MCF 10A (cell line): Measurements from ENCODE around the gene DLL3. TPM values are rescaled to one million over a fixed set of nuclear protein-coding genes. Genes with fewer than 3 reads are reported as not detected.

Experiments used
- BruUV-seq: library from RNA; stranded (reverse); fragments of 400-500 nt; replicated peaks from 2 replicates; lab custom pipeline; 2021; lab: Mats Ljungman, UMichigan
- CTCF ChIA-PET: fragments of 300-600 bp; sonication (Branson Sonifier 250); formaldehyde crosslinking; extraction: SDS; loops from one replicate; lab custom pipeline; 2021; ENCODE audit warnings: antibody characterized with exemption, inconsistent platforms; lab: Yijun Ruan, JAX
- POLR2A ChIA-PET: fragments of 300-600, 350-650 bp; sonication (Branson Sonifier 250); formaldehyde crosslinking; extraction: SDS; loops from one replicate; lab custom pipeline; 2020; ENCODE audit warnings: antibody characterized with exemption, inconsistent platforms; lab: Yijun Ruan, JAX
- DNase-seq: peaks from one replicate; pipeline ENCODE4 v3.0.0-alpha.2; 2018; ENCODE audit not compliant: unreplicated experiment
- H3K27ac Mint-ChIP-seq: one replicate; pipeline ENCODE4 v1.8.0; 2022; ENCODE audit warnings: mild to moderate bottlenecking, low read depth, mixed read lengths; ENCODE audit not compliant: unreplicated experiment
- H3K27me3 Mint-ChIP-seq: one replicate; pipeline ENCODE4 v1.8.0; 2022; ENCODE audit warnings: mixed read lengths; ENCODE audit not compliant: insufficient read depth, unreplicated experiment
- H3K36me3 Mint-ChIP-seq: one replicate; pipeline ENCODE4 v1.8.0; 2022; ENCODE audit warnings: mild to moderate bottlenecking, moderate library complexity, mixed read lengths; ENCODE audit not compliant: insufficient read depth, unreplicated experiment
- H3K4me1 Mint-ChIP-seq: one replicate; pipeline ENCODE4 v1.8.0; 2022; ENCODE audit warnings: mixed read lengths; ENCODE audit not compliant: insufficient read depth, unreplicated experiment
- H3K4me3 Mint-ChIP-seq: one replicate; pipeline ENCODE4 v1.8.0; 2022; ENCODE audit warnings: mild to moderate bottlenecking, moderate library complexity, mixed read lengths; ENCODE audit not compliant: unreplicated experiment
- H3K9me3 Mint-ChIP-seq: one replicate; pipeline ENCODE4 v1.8.0; 2022; ENCODE audit warnings: mixed read lengths; ENCODE audit not compliant: unreplicated experiment
- CTCF ChIP-seq: fragments of 200-600 bp; IDR thresholded peaks from one replicate; pipeline ENCODE4 v1.8.0; 2022; ENCODE audit warnings: antibody characterized with exemption, mild to moderate bottlenecking; ENCODE audit not compliant: unreplicated experiment
- intact Hi-C: fragments of 100-400 bp; cut with micrococcal nuclease; formaldehyde crosslinking; loops from 2 replicates; pipeline ENCODE4 v1.14.1; 2022
- total RNA-seq: library from RNA; stranded (reverse); gene quantifications from 2 replicates; pipeline ENCODE4 v1.2.3, GENCODE V29; 2022

The DLL3 gene
- total RNA-seq, 1 experiment from 2014 or later, result 0.68 TPM

GRCh38 chr19:39518458-39518857 is 19.7 kb downstream of the DLL3 start:
- no peaks in the 10 kb centered on the region for H3K36me3 Mint-ChIP-seq
- POLR2A ChIA-PET, result interaction anchor here (0.9 kb wide), 1 partner anchor 38 kb away, joined by 3 read pairs; the partner anchor contains the start of gene TIMM50
- intact Hi-C loops, result no loop called here
- H3K27me3 Mint-ChIP-seq, result peaks cover 44% of the 10 kb centered on the region
- no peak overlapping the region for H3K27ac Mint-ChIP-seq
- H3K4me3 Mint-ChIP-seq, result no peak overlapping the region
- no peak for DNase-seq
- H3K9me3 Mint-ChIP-seq, result no peaks in the 10 kb centered on the region
- no TSS peak for BruUV-seq
- peaks cover 8% of the 10 kb centered on the region for H3K4me1 Mint-ChIP-seq
- CTCF ChIA-PET, result interaction anchor here (0.5 to 1.6 kb wide), 3 partner anchors 15 to 22 kb away, joined by 3 to 7 read pairs (median 4); partner anchors contain the start of gene EID2B
- TF ChIP-seq CTCF, result no peak

- DNase-seq, result no peak
- Mint-ChIP-seq H3K4me1 (peaks cover 8% of the 10 kb centered on the region), H3K27me3 (peaks cover 39% of the 10 kb centered on the region), H3K27ac (no peak overlapping the region), H3K4me3 (no peak overlapping the region), H3K9me3 (no peaks in the 10 kb centered on the region), H3K36me3 (no peaks in the 10 kb centered on the region)
- CTCF ChIA-PET, result interaction anchor here (0.5 to 1.6 kb wide), 4 partner anchors 14 to 45 kb away, joined by 4 to 7 read pairs (median 5); partner anchors contain the start of gene EID2B
- POLR2A ChIA-PET, result interaction anchor here (0.9 kb wide), 1 partner anchor 38 kb away, joined by 3 read pairs; the partner anchor contains the start of gene TIMM50
- no peak for TF ChIP-seq CTCF
- intact Hi-C loops, result no loop called here
- BruUV-seq, result no TSS peak
These were observed 20.2 kb downstream of the DLL3 start for GRCh38 chr19:39518975-39519374.

- ChIA-PET CTCF (interaction anchor here (0.9 to 1.2 kb wide), 3 partner anchors 12 to 25 kb away, joined by 3 to 7 read pairs (median 3); partner anchors contain the start of gene EID2B), POLR2A (no interaction called here)
- H3K27me3 Mint-ChIP-seq, result peaks cover 20% of the 10 kb centered on the region
- H3K4me3 Mint-ChIP-seq, result no peak overlapping the region
- H3K9me3 Mint-ChIP-seq, result no peaks in the 10 kb centered on the region
- BruUV-seq, result no TSS peak
- intact Hi-C loops, result no loop called here
- no peak for TF ChIP-seq CTCF
- no peak overlapping the region for H3K27ac Mint-ChIP-seq
- DNase-seq, result no peak
- peaks cover 4% of the 10 kb centered on the region for H3K4me1 Mint-ChIP-seq
- no peaks in the 10 kb centered on the region for H3K36me3 Mint-ChIP-seq
These were observed 22.1 kb downstream of the DLL3 start for GRCh38 chr19:39520541-39521484.

- intact Hi-C loops, result no loop called here
- no TSS peak for BruUV-seq
- Mint-ChIP-seq H3K4me1 (no peaks in the 10 kb centered on the region), H3K36me3 (peaks cover 23% of the 10 kb centered on the region), H3K4me3 (no peak overlapping the region), H3K9me3 (no peaks in the 10 kb centered on the region), H3K27me3 (no peaks in the 10 kb centered on the region), H3K27ac (no peak overlapping the region)
- no peak for DNase-seq
- CTCF ChIA-PET, result interaction anchor here (2.1 to 3.3 kb wide), 2 partner anchors 9 to 50 kb away, joined by 11 to 18 read pairs; partner anchors contain the start of gene EID2B
- POLR2A ChIA-PET, result no interaction called here
- no peak for TF ChIP-seq CTCF
These were observed 25.7 kb downstream of the DLL3 start for GRCh38 chr19:39524495-39524894.
